Inferior parietal cortex (tissue), 1 donor: ENCODE measurements around the gene SLC9C2.
"Not testable (repeated sequence)": the region's sequence is repeated elsewhere in the genome, so short reads cannot be mapped to it uniquely, and the experiment has no call there.

ENCODE experiments used
- DNase-seq: peaks from one replicate; pipeline ENCODE4 v3.0.0-alpha.2; 2016; ENCODE audit errors: extremely low spot score

Gene SLC9C2

DNA sequence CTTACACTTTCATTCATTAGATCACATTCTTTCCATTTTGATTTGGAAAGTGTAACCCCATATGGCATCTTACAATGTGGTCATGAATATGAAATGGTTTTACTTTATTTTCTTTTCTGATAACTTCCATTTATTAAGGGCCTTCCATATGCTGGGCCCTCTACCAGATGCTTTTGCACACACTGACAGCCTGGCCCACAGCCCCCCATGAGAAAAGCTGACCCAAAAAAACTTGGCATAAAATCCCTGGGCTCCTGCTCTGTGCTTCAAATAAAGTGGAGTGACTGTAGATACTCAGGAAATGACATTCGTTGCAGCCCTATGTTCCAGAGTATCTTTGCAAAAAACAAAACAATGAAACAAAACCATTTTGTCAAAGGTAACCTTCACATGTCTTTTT lies 76.9 kb downstream of the SLC9C2 start:
- no peak for DNase-seq

- no peak for DNase-seq
Measured at GRCh38 chr1:173523329-173523728, 79.5 kb downstream of the SLC9C2 start.

GRCh38 chr1:173520799-173521198 lies 82.1 kb downstream of the SLC9C2 start:
- DNase-seq: no peak

- not testable (repeated sequence) for DNase-seq
Measured at GRCh38 chr1:173514503-173514902, 88.4 kb downstream of the SLC9C2 start.

GRCh38 chr1:173509797-173510196 lies 93.1 kb downstream of the SLC9C2 start:
- no peak for DNase-seq

DNA sequence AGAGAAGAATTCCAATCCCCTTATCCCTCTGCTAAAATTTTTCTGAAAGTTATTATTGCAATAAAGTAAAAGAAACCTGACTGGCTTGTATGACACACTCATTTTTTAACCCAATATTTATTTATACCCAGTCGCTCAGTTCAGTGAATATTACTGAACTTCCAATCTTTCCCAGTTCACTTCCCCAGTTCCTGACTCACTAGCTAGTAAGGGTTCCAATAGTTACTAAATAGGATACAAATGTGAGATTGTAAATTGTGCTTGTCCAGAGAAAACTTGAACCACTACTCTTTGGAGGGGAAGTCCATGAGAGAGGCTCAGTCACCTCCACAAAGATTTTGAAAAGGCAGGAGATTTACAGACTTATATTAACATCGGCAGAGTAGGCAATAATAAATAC lies 94.3 kb downstream of the SLC9C2 start:
- DNase-seq: no peak

DNA sequence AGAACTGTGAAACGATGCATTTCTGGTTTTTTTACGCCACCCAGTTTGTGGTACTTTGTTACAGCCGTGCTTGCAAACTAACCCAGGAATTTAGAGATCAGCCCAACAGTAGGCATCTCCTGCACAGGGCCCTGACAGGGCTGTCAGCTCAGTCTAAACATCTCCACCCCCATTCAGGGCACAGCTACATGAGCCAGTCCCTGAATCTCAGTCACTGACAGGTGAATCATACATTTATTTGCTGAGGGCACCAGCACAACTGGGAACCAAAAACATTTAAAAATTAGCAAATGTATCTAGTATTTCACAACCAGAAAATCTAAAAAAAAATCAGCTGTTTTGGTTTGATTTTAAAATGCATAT lies 95.0 kb downstream of the SLC9C2 start:
- no peak for DNase-seq

DNA sequence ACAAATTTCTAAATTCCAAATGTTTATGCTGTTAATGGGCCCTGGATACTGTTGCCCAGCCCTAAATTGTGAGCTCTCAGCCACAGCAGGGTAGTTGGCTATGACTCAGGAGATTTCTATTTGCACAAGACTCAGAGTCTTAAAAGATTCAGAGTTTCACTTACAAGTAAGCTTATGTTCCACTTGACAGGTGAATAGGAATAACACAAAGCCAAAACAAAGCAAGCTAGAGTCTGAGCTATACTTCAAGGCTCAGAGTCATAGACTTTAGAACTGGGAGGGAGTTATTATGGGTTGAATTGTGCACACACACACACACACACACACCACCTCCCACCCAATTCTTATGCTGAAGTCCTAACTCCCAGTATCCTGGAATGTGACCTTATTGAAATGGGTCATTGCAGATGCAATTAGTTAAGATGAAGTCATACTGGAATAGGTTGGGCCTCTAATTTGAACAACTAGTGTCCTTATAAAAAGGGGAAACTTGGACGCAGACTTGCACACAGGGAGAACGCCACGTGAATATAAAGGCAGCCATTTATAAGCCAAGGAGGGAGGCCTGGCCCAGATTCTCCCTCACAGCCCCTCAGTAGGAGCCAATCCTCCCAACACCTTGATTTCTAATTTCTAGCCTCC lies 95.5 kb downstream of the SLC9C2 start:
- no peak for DNase-seq

- DNase-seq: no peak
Measured at GRCh38 chr1:173506437-173506836, 96.4 kb downstream of the SLC9C2 start.

DNA sequence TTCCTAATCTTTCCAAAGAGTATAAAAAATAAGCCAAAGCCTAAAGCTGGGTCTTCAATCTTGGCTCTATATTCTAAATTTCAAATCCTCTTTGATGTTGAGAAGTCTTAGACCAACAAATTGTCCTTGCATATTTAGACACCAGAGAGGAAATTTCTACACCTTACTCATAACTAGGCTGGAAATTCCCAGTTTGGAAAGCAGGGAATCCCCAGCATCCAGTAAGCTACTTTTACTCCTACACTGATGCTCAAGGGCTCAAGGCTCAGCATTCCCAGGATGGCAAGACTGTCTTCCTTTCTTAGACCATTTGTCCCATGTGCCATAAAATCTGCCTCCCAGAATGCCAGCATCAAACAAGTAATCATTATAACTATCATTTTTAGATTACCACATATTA lies 97.5 kb downstream of the SLC9C2 start:
- no peak for DNase-seq

DNA sequence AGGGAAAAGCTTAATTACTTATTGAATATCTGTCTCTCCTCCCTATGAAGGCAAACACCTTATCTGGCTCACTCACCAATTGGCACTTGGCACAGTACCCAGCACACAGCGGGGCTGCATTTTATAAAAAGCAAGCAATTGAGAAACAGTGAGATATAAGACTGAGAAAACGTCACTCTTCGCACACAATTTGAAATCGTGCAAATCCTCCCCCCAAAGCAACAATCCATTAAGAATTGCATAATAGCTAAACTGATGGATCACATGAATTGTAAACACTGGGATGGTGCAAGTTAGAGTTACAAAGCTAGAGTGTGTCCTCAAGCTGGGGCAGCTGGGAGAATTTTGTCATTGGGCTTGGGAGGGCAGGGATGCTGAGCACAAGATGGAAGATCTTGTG lies 98.6 kb downstream of the SLC9C2 start:
- no peak for DNase-seq

- no peak for DNase-seq
Measured at GRCh38 chr1:173503391-173503790, 99.5 kb downstream of the SLC9C2 start.

GRCh38 chr1:173502104-173502503 lies 100.8 kb downstream of the SLC9C2 start:
- no peak for DNase-seq

- DNase-seq: no peak
Measured at GRCh38 chr1:173499729-173500128, 103.1 kb downstream of the SLC9C2 start.

- DNase-seq: no peak
Measured at GRCh38 chr1:173496757-173497320, 106.0 kb downstream of the SLC9C2 start.

- DNase-seq: no peak
Measured at GRCh38 chr1:173495609-173496267, 107.1 kb downstream of the SLC9C2 start.

DNA sequence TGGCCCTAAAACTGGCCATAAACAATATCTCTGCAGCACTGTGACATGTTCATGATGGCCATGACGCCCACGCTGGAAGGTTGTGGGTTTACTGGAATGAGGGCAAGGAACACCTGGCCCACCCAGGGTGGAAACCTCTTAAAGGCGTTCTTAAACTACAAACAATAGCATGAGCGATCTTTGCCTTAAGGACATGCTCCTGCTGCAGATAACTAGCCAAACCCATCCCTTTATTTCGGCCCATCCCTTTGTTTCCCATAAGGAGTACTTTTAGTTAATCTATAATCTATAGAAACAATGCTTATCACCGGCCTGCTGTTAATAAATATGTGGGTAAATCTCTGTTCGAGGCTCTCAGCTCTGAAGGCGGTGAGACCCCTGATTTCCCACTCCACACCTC lies 109.7 kb downstream of the SLC9C2 start:
- DNase-seq: not testable (repeated sequence)

DNA sequence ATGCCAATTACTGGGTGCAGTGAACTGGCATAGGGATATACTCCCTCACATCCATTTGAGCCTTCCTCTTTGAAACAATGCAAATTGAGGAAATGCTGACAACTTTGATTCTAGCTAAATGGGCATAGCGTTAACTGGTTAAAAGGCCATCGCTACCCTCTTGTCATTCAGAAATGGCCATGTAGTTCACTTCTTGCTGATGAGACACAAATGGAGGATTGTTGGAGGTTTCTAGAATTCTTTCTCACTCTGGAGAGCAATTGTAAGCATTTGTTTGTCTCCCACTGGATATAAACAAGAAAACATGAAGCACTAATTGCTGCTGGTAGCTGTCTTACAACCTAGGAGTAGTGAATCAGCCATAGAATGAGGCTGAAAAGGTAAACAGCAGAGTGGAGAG lies 111.4 kb downstream of the SLC9C2 start:
- DNase-seq: no peak

DNA sequence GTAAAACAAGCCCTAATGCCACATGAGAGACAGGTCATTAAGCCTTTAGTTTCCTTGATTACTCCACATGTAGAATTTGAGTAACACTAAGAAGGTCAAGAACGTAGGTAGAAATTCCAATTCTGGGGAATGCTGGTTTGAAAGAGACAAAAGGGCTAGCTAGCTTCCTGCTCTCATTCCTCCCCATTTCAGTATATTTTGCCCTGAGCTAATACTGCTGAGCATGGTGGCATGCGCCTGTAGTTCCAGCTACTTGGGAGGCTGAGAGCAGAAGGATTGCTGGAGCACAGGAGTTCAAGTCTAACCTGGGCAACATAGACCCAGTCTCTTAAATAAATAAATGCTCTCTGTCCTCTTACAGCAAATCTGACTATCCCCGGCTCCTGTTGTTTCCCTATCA lies 112.9 kb downstream of the SLC9C2 start:
- no peak for DNase-seq

DNA sequence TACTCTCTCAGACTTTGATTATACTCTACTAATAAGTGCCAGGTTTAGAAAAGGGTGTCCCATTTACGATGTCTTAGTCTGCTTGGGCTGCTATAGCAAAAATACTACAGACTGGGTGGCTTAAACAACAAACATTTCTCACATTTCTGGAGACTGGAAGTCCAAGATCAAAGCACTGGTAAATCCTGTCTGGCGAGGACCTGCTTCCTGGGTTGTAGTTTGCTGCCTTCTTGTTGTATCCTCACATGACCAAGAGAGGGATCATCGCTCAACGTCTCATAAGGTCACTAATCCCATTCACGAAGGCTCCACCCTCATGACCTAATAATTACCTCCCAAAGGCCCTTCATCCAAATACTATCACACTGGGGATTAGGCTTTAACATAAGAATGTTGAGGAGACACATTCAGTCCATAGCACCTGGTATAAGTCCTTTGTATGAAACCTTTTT lies 113.7 kb downstream of the SLC9C2 start:
- no peak for DNase-seq

- no peak for DNase-seq
Measured at GRCh38 chr1:173488001-173488400, 114.9 kb downstream of the SLC9C2 start.

DNA sequence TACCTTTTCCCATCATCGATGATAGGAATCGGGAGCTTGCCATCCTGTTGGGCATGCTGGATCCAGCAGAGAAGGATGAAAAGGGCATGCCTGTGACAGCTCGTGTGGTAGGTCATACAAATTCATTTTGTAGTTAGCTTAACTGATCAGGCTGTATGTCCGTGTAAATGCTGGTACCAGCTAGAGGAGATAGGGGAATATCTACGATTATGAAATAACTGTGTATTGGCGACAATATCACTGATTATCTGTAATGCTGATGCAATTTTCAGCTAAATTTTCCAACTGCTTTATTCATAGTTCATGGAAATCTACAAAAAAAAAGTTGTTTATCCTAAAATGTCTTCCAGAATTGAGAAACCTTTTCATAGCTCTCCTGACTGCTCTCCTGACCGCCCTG lies 117.5 kb downstream of the SLC9C2 start:
- DNase-seq: no peak

DNA sequence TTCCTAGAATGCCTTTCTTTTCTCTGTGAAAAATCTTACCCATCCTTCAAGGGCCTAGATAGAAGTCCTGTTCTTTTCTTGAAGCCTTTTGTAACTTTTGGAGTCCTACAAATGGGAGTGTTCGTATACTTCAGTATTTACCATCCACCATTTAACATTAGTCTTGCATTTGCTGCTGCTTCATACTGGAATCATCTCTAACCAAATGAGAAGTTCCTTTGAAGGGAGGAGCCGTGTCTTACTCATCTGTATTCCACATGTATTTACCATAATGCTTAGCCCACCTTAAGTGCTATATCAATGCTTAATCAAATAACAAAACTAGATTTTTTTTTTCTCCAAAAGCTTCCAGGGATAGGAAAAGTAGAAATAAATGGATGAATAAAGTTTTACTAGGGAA lies 118.6 kb downstream of the SLC9C2 start:
- DNase-seq: no peak
